K562 (cell line): ENCODE measurements around the gene COL15A1. TPM values are rescaled to one million over a fixed set of nuclear protein-coding genes. Genes with fewer than 3 reads are reported as not detected.

Experiments
- ATF1 ChIP-seq, 2 experiments: fragments of 450-650 bp in 1 of 2; IDR thresholded peaks; 2 replicates each; pipeline ENCODE4 v1.6.1; 2016; ENCODE audit warnings: missing compliant biosample characterization in 1 of 2, missing genetic modification characterization in 1 of 2
- ATF6 ChIP-seq: sonication (generic); formaldehyde crosslinking; IDR thresholded peaks from 2 replicates; pipeline ENCODE4 v1.4.0; 2020; ENCODE audit warnings: mild to moderate bottlenecking, missing genetic modification reagents
- HDGF ChIP-seq: fragments of 450-650 bp; IDR thresholded peaks from 2 replicates; pipeline ENCODE4 v1.6.1; 2016
- HLTF ChIP-seq: fragments of 450-650 bp; IDR thresholded peaks from 2 replicates; pipeline ENCODE4 v1.6.1; 2016
- KLF6 ChIP-seq: fragments of 250-450 bp; sonication (Bioruptor Pico); IDR thresholded peaks from 2 replicates; pipeline ENCODE4 v1.4.0; 2020; ENCODE audit warnings: mild to moderate bottlenecking, moderate library complexity, borderline replicate concordance
- OTX1 ChIP-seq: fragments of 450-650 bp; formaldehyde crosslinking; IDR thresholded peaks from 2 replicates; pipeline ENCODE4 v1.4.0; 2022; ENCODE audit warnings: mild to moderate bottlenecking
- PHF8 ChIP-seq: fragments of 200-600 bp; sonication (generic); IDR thresholded peaks from 2 replicates; pipeline ENCODE4 v1.6.1; 2012; ENCODE audit warnings: mixed run types, mild to moderate bottlenecking, inconsistent platforms, low read length, moderate library complexity, borderline replicate concordance
- RFX5 ChIP-seq: IDR thresholded peaks from 2 replicates; pipeline ENCODE4 v1.6.1; 2011; ENCODE audit warnings: low read depth, mild to moderate bottlenecking, improper control_type of control experiment, low read length
- SAFB2 ChIP-seq: fragments of 200-400 bp; formaldehyde crosslinking; IDR thresholded peaks from 2 replicates; pipeline ENCODE4 v1.6.1; 2018; ENCODE audit warnings: borderline replicate concordance, low read length, low read depth, moderate library complexity; ENCODE audit not compliant: severe bottlenecking
- TCF3 ChIP-seq: sonication (generic); formaldehyde crosslinking; IDR thresholded peaks from 2 replicates; pipeline ENCODE4 v1.4.0; 2020; ENCODE audit warnings: mild to moderate bottlenecking, missing genetic modification reagents
- polyA plus RNA-seq, 8 experiments: library from polyadenylated mRNA; depleted of rRNA in 4 of 8; stranded (reverse) in 5 of 8; unstranded in 3 of 8; fragments of >200 nt; fragmentation: Nextera tagmentation in 2 of 8; fragmentation: Illumina TruSeq in 1 of 8; extraction: Ambion mirVana in 2 of 8; extraction: Trizol in 1 of 8; gene quantifications; 2 replicates each; pipeline versions ENCODE4 v1.2.1 to v1.2.3, GENCODE V29; 2011 to 2014; ENCODE audit warnings: inconsistent platforms in 1 of 8, missing spikeins in 1 of 8
- total RNA-seq, 7 experiments: library from RNA; depleted of rRNA in 6 of 7; stranded (reverse); fragments of >200 nt in 6 of 7; fragmentation: Illumina TruSeq in 2 of 7; extraction: Trizol in 2 of 7; gene quantifications; 2 replicates each; pipeline versions ENCODE4 v1.2.1 to v1.2.3, GENCODE V29; 2011 to 2021; ENCODE audit warnings: low replicate concordance in 1 of 7
- TF ChIP-seq, protein P1 (sequence below): IDR thresholded peaks from 3 replicates; pipeline ENCODE4 v1.6.1; 2011; ENCODE audit warnings: borderline replicate concordance, mild to moderate bottlenecking; ENCODE audit not compliant: insufficient read length, insufficient read depth
- TF ChIP-seq, protein P2 (sequence below): fragments of 450-650 bp; IDR thresholded peaks from 2 replicates; pipeline ENCODE4 v1.6.1; 2017; ENCODE audit warnings: antibody characterized with exemption, mild to moderate bottlenecking
- TF ChIP-seq, protein P3 (sequence below), 2 experiments: fragments of 450-650 bp; conservative IDR thresholded peaks; 2 replicates each; pipeline ENCODE4 v1.6.1; 2017; ENCODE audit warnings: mild to moderate bottlenecking in 2 of 2, moderate library complexity in 2 of 2
- TF ChIP-seq, protein P4 (sequence below): sonication (generic); formaldehyde crosslinking; IDR thresholded peaks from 2 replicates; pipeline ENCODE4 v1.9.0; 2022; ENCODE audit warnings: mild to moderate bottlenecking, missing genetic modification reagents

Gene COL15A1
- total and polyA plus RNA-seq, 9 of the 15 experiments (the other 6 are each of a cell fraction or from before 2014, with no cell fraction given): 0.46 to 5.1 (median 2.6) TPM

GRCh38 chr9:99058964-99059921 lies 115.5 kb downstream of the COL15A1 start (continued):
- no peak; the same call in 1 of the 2 replicates for TF ChIP-seq PHF8
- no peak for TF ChIP-seq SAFB2
- no peak for TF ChIP-seq ATF1 (CRISPR knock-in tag; IDR thresholded peaks at IDR 0.05)
- 0 out of 2 replicates have a peak, but pooled peaks have one; percentile 19 for TF ChIP-seq ATF1 (tag; IDR thresholded peaks at IDR 0.05)
- TF ChIP-seq, protein P1, sequence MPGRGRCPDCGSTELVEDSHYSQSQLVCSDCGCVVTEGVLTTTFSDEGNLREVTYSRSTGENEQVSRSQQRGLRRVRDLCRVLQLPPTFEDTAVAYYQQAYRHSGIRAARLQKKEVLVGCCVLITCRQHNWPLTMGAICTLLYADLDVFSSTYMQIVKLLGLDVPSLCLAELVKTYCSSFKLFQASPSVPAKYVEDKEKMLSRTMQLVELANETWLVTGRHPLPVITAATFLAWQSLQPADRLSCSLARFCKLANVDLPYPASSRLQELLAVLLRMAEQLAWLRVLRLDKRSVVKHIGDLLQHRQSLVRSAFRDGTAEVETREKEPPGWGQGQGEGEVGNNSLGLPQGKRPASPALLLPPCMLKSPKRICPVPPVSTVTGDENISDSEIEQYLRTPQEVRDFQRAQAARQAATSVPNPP: no peak
- no peak for TF ChIP-seq RFX5
- TF ChIP-seq ATF6 (CRISPR knock-in tag): 0 out of 2 replicates have a peak, but pooled peaks have one; percentile 59
- TF ChIP-seq, protein P2, sequence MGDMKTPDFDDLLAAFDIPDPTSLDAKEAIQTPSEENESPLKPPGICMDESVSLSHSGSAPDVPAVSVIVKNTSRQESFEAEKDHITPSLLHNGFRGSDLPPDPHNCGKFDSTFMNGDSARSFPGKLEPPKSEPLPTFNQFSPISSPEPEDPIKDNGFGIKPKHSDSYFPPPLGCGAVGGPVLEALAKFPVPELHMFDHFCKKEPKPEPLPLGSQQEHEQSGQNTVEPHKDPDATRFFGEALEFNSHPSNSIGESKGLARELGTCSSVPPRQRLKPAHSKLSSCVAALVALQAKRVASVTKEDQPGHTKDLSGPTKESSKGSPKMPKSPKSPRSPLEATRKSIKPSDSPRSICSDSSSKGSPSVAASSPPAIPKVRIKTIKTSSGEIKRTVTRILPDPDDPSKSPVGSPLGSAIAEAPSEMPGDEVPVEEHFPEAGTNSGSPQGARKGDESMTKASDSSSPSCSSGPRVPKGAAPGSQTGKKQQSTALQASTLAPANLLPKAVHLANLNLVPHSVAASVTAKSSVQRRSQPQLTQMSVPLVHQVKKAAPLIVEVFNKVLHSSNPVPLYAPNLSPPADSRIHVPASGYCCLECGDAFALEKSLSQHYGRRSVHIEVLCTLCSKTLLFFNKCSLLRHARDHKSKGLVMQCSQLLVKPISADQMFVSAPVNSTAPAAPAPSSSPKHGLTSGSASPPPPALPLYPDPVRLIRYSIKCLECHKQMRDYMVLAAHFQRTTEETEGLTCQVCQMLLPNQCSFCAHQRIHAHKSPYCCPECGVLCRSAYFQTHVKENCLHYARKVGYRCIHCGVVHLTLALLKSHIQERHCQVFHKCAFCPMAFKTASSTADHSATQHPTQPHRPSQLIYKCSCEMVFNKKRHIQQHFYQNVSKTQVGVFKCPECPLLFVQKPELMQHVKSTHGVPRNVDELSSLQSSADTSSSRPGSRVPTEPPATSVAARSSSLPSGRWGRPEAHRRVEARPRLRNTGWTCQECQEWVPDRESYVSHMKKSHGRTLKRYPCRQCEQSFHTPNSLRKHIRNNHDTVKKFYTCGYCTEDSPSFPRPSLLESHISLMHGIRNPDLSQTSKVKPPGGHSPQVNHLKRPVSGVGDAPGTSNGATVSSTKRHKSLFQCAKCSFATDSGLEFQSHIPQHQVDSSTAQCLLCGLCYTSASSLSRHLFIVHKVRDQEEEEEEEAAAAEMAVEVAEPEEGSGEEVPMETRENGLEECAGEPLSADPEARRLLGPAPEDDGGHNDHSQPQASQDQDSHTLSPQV: peak; percentile 89; the same call in 1 of the 2 replicates
- TF ChIP-seq, protein P3, sequence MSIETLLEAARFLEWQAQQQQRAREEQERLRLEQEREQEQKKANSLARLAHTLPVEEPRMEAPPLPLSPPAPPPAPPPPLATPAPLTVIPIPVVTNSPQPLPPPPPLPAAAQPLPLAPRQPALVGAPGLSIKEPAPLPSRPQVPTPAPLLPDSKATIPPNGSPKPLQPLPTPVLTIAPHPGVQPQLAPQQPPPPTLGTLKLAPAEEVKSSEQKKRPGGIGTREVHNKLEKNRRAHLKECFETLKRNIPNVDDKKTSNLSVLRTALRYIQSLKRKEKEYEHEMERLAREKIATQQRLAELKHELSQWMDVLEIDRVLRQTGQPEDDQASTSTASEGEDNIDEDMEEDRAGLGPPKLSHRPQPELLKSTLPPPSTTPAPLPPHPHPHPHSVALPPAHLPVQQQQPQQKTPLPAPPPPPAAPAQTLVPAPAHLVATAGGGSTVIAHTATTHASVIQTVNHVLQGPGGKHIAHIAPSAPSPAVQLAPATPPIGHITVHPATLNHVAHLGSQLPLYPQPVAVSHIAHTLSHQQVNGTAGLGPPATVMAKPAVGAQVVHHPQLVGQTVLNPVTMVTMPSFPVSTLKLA (conservative IDR thresholded peaks at IDR 0.05): peak in 1 of 2 experiments; percentile 43; a peak in 1 of 4 replicates
- 0 out of 2 replicates have a peak, but pooled peaks have one; percentile 22 for TF ChIP-seq TCF3 (CRISPR knock-in tag)
- TF ChIP-seq HDGF: no peak
- 0 out of 2 replicates have a peak, but pooled peaks have one; percentile 32 for TF ChIP-seq OTX1 (CRISPR knock-in tag)
- TF ChIP-seq, protein P4, sequence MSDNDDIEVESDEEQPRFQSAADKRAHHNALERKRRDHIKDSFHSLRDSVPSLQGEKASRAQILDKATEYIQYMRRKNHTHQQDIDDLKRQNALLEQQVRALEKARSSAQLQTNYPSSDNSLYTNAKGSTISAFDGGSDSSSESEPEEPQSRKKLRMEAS: peak; percentile 23; the same call in 1 of the 2 replicates
- peak; percentile 85 for TF ChIP-seq KLF6 (CRISPR knock-in tag)
- TF ChIP-seq HLTF: no peak
